Stimulated activated CD8-positive, alpha-beta memory T cell treated with anti-CD3 and anti-CD28 coated beads, Interleukin-2, amount 100 ng/mL, for 1 hour (primary cell): ENCODE data around the gene IFIT1B.
"Not testable (repeated sequence)": the region's sequence is repeated elsewhere in the genome, so short reads cannot be mapped to it uniquely, and the experiment has no call there.

ENCODE experiments used
- DNase-seq, 2 donors: peaks; one replicate each; pipeline ENCODE4 v3.0.0-alpha.2; 2020; ENCODE audit warnings: low read depth in 2 of 2

The IFIT1B gene

DNA sequence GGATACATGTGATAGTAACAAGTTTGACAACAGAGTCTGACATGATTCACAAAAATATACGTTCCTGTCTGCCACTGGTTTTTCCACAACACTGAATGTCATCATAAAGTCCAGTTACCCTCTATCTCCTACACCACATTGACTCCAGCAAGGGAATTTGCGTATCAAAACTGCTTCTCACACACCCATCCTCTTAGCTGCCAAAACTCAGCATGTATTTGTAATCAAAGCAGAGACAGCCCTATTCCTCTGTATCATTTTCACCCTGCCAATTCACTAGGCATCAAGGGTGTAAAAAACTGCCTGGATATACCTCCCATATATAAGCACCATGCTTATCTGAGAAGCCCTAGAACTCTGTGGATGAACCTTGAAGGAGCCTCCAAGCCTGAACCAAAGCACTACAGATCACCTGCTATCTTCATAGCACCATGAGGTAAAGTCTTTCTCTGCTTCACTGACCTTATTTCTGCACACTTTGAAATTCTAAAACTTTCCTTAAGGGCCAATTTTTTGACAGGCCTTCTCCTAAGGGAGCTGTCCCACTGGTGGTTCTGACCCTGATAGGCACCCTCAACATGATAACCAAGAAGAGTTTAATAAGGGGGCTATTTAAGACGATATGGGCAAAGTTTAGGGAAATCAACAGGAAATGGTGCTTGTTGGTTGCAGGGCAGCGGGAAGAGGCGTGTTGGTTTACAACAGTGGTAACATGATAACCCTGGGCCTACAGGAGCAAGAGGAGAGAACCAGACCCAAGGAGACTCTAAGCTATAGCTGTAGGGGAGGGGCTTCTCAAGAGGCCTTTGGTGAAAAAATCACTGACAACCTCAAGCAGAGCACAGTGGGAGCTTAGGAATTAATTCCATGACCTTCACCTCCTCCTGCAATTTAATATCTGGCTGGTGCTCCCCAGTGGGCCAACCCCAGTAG, at the start of gene IFIT1B:
Gene IFIT1B, plus strand, starts transcription at position 352 of the 933 bp plus-strand sequence. Its CDS starts 80 bp downstream, at position 432.
- DNase-seq = no peak

- no peak for DNase-seq
Observed at GRCh38 chr10:89329151-89329550, 48.7 kb upstream of the IFIT1B start.

- not testable (repeated sequence) for DNase-seq
Observed at GRCh38 chr10:89330014-89330413, 47.8 kb upstream of the IFIT1B start.

GRCh38 chr10:89330537-89331212, 47.2 kb upstream of the IFIT1B start:
- no peak for DNase-seq

DNA sequence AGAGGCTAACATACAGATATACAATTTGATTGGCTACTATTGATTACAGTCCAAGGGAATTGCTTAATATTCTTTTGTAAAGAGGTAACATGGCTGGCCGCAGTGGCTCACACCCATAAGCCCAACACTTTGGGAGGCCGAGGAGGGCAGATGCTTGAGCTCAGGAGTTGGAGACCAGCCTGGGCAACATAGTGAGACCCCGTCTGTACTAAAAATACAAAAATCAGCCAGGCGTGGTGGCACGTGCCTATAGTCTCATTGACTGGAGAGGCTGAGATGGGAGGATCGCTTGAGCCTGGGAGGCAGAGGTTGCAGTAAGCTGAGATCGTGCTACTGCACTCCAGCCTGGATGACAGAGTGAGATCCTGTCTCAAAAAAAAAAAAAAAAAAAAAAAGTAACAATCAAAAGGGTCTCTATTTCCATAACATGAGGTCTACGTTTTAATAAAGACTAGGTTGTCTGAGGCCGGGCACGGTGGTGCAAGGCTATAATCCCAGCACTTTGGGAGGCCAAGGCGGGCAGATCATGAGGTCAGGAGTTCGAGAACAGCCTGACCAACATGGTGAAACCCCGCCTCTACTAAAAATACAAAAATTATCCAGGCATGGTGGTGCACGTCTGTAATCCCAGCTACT, 46.3 kb upstream of the IFIT1B start:
- DNase-seq = not testable (repeated sequence)

GRCh38 chr10:89332123-89332633, 45.7 kb upstream of the IFIT1B start:
- no peak for DNase-seq

- DNase-seq = no peak
Observed at GRCh38 chr10:89335226-89335625, 42.6 kb upstream of the IFIT1B start.

- no peak for DNase-seq
Observed at GRCh38 chr10:89336241-89336640, 41.6 kb upstream of the IFIT1B start.

DNA sequence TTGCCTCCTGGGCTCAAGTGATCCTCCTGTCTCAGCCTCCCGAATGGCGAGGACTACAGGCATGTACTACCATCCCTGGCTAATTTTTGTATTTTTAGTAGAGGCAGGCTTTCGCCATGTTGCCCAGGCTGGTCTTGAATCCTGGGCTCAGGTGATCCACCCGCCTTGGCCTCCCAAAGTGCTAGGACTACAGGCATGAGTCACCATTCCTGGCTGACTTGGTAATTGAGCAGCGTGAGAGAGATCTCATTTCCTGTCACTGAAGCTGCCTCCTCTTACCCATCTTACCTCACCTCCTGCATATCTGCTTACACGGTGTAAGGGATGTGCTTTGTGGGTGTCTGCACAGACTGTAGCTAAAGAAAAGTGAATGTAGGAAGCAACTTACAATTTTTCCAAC, 40.4 kb upstream of the IFIT1B start:
- DNase-seq = no peak

GRCh38 chr10:89338713-89339112, 39.1 kb upstream of the IFIT1B start:
- DNase-seq = no peak

- DNase-seq = no peak
Observed at GRCh38 chr10:89339875-89340274, 38.0 kb upstream of the IFIT1B start.

GRCh38 chr10:89341649-89342048, 36.2 kb upstream of the IFIT1B start:
- DNase-seq = no peak

DNA sequence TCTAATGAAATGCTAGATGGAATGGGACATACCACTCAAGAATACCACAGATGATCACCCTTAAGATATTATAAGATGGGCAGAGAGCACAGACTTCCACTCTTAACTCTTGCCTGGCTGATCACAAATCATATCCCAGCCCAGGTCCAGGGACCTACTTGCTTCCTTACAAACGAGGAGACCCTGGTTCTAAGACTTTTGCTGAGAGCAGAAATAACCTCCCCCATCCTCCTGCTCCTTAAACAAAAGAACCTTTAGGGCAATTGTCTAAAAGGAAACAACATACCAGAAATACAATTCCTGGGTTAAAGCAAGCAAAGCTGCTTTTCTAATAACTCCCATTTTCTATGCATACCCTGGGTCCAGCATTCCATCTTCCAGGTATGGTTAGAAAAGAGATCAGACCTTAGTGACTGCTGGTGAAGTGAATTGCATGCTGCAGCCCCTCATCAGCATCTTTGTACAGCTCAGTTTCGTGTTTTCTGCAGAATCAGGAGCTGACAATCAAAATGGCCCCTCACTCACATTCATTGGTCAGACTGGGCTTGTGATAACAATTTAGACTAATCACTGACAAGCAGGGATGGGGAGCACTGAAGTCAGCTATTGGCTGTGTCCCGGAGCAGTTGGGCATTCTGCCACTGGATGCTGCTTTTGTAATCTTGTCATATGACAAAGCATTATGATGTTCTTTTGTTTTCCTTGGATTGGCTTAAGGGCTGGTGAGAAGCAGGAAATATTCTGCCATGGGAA, 35.5 kb upstream of the IFIT1B start:
- DNase-seq = no peak

DNA sequence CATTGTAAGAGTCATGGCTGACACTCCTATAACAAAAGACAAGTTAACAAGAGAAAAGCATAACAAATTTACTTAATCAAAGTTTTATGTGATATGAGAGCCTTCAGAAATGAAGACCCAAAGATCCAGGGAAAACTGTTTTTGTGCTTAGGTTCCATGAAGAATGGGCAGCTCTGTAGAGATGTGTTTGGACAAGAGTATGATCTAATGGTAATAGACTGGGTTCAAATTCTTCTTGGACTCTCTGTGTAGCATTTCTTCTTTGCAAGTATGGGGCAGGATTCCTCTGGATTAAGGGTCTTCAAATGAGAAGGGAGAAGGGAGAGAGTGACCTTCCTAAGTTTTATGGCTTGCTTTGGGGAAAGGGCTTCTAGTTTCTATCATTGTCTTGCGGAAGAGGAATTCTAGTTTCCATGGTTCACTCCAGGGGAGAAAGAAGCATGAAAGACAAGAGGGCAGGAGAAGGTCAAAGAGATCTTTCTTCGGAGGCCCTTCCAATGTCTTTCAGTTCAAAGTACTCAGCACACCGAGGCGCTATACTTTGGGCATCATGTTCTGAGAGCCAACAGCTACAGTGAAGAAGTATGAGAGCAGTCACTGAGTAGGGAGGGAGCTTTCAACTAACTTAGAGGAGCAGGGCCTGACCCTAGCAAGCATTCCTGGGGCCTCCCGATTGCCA, 34.6 kb upstream of the IFIT1B start:
- no peak for DNase-seq

- DNase-seq = no peak
Observed at GRCh38 chr10:89344156-89344555, 33.7 kb upstream of the IFIT1B start.

DNA sequence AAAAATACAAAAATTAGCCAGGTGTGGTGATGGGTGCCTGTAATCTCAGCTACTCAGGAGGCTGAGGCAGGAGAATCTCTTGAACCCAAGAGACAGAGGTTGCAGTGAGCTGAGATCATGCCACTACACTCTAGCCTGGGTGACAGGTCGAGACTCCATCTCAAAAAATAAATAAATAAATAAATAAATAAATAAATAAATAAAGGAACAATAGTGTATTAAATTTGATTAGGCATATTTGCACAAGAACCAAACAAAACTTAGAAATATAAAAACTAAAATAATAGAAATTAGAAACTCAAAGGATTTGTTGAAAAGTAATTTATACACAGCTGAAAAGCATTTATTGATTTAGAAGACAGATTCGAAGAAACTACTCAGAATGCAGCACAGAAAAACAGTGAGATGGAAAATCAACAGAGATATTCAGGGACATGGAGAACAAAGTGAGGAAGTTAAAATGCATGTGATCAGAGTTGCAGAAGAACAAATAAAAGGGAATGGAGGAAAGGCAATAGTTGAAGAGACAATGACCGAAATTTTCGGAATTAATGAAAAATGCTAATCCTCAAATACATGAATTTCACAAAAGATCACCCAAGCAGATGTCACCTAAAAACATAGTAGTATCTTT, 32.4 kb upstream of the IFIT1B start:
- DNase-seq = no peak

DNA sequence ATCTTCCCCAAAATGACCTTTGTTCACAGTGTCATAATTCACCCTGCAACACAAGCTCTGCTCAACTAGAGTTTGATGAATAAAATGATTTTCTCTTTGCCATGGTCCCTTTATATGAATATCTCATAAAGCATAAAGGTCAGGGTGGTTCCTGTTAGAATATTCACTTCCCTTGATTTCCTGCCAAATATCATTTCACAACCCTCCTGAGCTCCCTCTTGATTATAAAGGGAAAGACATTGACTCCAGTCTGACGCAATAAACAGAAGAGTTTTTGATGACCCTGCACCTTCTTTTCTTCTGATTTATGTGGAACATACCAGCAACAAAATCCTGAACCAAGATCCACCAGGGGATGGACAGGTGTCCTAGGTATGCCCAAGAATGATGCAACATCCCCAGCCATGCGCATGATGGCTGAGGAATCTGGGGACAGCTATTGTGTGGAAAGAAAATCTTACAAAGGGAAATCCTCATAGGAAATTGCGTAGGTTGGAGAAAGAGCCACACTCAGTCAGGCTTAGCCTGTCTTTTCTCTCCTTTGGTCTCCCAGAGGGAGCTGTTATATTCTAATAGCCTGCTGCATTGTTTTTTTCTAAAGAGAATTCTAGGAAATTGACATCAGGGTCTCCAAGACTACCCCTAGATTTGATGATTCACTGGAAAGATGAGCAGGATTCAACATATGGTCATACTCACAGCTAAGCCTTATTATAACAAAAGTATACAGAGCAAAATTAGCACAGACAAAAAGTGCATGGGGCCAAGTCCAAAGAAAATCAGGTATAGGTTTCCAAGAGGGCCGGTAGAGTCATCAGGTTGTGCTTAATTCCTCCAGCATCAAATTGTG, 31.2 kb upstream of the IFIT1B start:
- no peak for DNase-seq

DNA sequence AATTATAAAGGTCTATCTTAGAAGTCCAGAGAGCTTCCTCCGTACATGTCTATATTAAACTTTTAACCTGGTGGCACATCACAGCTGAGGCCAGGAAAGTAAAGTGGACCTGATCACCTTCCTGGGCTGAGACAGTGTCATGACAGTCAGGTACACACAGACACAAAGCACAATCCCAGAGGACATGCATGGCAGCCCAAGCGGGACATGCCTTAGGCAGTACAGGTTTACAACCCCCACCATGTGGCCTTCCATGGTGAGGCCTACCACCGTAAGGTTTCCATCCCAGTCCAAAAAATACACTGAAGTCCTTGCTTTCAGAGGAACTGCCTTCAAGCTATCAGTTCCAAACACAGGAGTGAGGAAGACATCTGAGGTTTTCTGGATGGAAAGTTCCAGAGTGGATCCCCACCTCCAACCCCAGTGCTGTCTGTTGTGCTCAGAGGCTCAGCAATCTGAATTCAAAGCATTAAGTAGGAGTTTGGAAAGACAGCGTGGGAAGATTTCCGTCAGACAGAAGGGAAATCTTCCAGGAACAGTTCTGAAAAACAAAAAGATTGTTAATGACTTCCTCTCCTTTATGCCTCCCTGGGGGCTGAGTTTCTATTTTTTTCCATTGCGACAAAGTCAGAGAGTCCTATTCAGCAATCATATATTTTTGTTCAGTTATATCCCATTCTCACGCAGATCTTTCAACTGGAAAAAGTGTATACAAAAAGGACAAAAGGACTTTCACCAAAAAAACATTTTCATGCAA, 30.0 kb upstream of the IFIT1B start:
- DNase-seq = no peak

- no peak for DNase-seq
Observed at GRCh38 chr10:89348481-89348880, 29.4 kb upstream of the IFIT1B start.
